HEK293T (cell line): Measurements from ENCODE around the gene TMEM145.

Experiments used
- ARNT ChIP-seq: fragments of 450-650 bp; IDR thresholded peaks from 2 replicates; pipeline ENCODE4 v1.6.1; 2017; ENCODE audit warnings: mild to moderate bottlenecking
- BHLHE40 ChIP-seq: fragments of 450-650 bp; IDR thresholded peaks from 2 replicates; pipeline ENCODE4 v1.6.1; 2016; ENCODE audit warnings: mild to moderate bottlenecking, moderate library complexity, borderline replicate concordance
- FOXA1 ChIP-seq: fragments of 450-650 bp; IDR thresholded peaks from 2 replicates; pipeline ENCODE4 v1.6.1; 2016; ENCODE audit warnings: mild to moderate bottlenecking
- FOXM1 ChIP-seq: fragments of 450-650 bp; IDR thresholded peaks from 2 replicates; pipeline ENCODE4 v1.6.1; 2017; ENCODE audit warnings: mild to moderate bottlenecking, borderline replicate concordance
- SP1 ChIP-seq: fragments of 450-650 bp; IDR thresholded peaks from 2 replicates; pipeline ENCODE4 v1.6.1; 2017
- SUZ12 ChIP-seq: fragments of 450-650 bp; IDR thresholded peaks from 2 replicates; pipeline ENCODE4 v1.6.1; 2016; ENCODE audit warnings: mild to moderate bottlenecking
- ZNF384 ChIP-seq: fragments of 450-650 bp; IDR thresholded peaks from 2 replicates; pipeline ENCODE4 v1.6.1; 2016

DNA sequence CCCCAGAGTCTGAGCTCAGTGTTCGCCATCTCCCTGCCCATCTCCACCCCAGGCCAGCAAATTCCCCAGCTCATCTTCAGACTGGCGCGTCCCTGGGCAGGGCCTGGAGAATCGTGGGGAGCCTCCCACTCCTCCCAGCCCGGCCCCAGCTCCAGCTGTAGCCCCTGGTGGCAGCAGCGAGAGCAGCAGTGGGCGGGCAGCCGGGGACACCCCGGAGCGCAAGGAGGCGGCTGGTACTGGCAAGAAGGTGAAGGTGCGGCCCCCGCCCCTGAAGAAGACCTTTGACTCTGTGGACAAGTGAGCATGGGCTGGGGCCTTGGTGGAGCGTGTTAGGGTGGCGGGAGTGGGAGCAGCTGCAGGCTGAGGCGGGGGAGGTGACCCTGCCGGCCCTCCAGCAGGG is 19.6 kb upstream of the TMEM145 start:
- TF ChIP-seq FOXM1 (no peak), BHLHE40 (no peak), FOXA1 (no peak), SUZ12 (no peak), ARNT (no peak), ZNF384 (no peak), SP1 (no peak)
